Urothelium cell line (cell line): Measurements from ENCODE around the gene MAFB.

Experiments
- DNase-seq: peaks from one replicate; pipeline ENCODE4 v3.0.0; 2011; ENCODE audit warnings: low spot score, mixed read lengths
- FAIRE-seq: peaks from 2 replicates; lab custom pipeline; 2011; peaks lifted over from hg19 to GRCh38; lab: Jason Lieb, UNC

Gene MAFB

GRCh38 chr20:40663304-40663790 lies 25.7 kb downstream of the MAFB start:
- DNase-seq (no peak), FAIRE-seq (no peak)

- FAIRE-seq (no peak), DNase-seq (no peak)
These were observed 29.5 kb downstream of the MAFB start for GRCh38 chr20:40659567-40659966.

GRCh38 chr20:40658509-40658908 lies 30.5 kb downstream of the MAFB start:
- FAIRE-seq (no peak), DNase-seq (no peak)

GRCh38 chr20:40657526-40657925 lies 31.5 kb downstream of the MAFB start:
- DNase-seq (no peak), FAIRE-seq (no peak)

GRCh38 chr20:40655451-40655850 lies 33.6 kb downstream of the MAFB start:
- DNase-seq (no peak), FAIRE-seq (no peak)

- DNase-seq = no peak
- FAIRE-seq = no peak
These were observed 34.2 kb downstream of the MAFB start for GRCh38 chr20:40654876-40655275.

GRCh38 chr20:40652441-40652987 lies 36.5 kb downstream of the MAFB start:
- DNase-seq = no peak
- FAIRE-seq = no peak

GRCh38 chr20:40651151-40651550 lies 37.9 kb downstream of the MAFB start:
- FAIRE-seq (no peak), DNase-seq (no peak)

- DNase-seq (no peak), FAIRE-seq (no peak)
These were observed 38.3 kb downstream of the MAFB start for GRCh38 chr20:40650707-40651106.

- DNase-seq (no peak), FAIRE-seq (no peak)
These were observed 40.6 kb downstream of the MAFB start for GRCh38 chr20:40648210-40649072.

GRCh38 chr20:40646813-40647212 lies 42.2 kb downstream of the MAFB start:
- FAIRE-seq (no peak), DNase-seq (no peak)

- DNase-seq = no peak
- no peak for FAIRE-seq
These were observed 42.7 kb downstream of the MAFB start for GRCh38 chr20:40646361-40646760.

- FAIRE-seq (no peak), DNase-seq (no peak)
These were observed 44.2 kb downstream of the MAFB start for GRCh38 chr20:40644863-40645262.

GRCh38 chr20:40643891-40644290 lies 45.1 kb downstream of the MAFB start:
- FAIRE-seq = no peak
- DNase-seq = no peak

- FAIRE-seq (no peak), DNase-seq (no peak)
These were observed 47.2 kb downstream of the MAFB start for GRCh38 chr20:40641809-40642208.

GRCh38 chr20:40641202-40641601 lies 47.8 kb downstream of the MAFB start:
- DNase-seq (no peak), FAIRE-seq (no peak)

GRCh38 chr20:40640667-40641066 lies 48.4 kb downstream of the MAFB start:
- DNase-seq = no peak
- no peak for FAIRE-seq

- FAIRE-seq (no peak), DNase-seq (no peak)
These were observed 49.2 kb downstream of the MAFB start for GRCh38 chr20:40639676-40640355.

GRCh38 chr20:40639132-40639531 lies 49.9 kb downstream of the MAFB start:
- no peak for FAIRE-seq

GRCh38 chr20:40638414-40638813 lies 50.6 kb downstream of the MAFB start:
- no peak for DNase-seq
- FAIRE-seq = no peak

More at GRCh38 chr20:40639132-40639531, 49.9 kb downstream of the MAFB start:
- DNase-seq = no peak

- no peak for DNase-seq
- FAIRE-seq = no peak
These were observed 51.9 kb downstream of the MAFB start for GRCh38 chr20:40637176-40637575.

- DNase-seq = no peak
- FAIRE-seq = no peak
These were observed 52.5 kb downstream of the MAFB start for GRCh38 chr20:40636486-40636885.
